Measurements from ENCODE around the gene FAM153A.
"Not testable (repeated sequence)": the region's sequence is repeated elsewhere in the genome, so short reads cannot be mapped to it uniquely, and the experiment has no call there.

FAM153A gene

DNA sequence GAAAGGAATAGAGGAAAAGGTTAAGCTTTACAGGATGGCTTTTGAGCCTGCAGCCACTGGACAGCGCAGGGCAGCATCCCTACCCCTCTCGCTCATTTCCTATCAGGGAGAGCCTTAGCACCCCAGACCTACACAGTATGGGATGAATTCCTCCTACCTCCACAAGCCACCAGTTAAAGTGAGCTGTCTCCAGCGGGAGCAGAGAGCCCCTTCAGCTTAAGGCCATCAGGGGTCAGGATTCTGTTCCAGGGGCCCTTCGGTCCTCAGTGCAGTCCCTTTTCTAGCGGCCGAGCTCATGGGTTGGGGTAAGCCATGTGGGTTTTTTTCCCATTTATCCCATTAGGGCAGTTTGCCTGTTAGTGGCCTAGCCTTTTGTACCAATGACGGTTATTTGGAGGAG lies 89.7 kb downstream of the FAM153A start:
- not testable (repeated sequence) for H3K4me1 Mint-ChIP-seq (ENCODE audit: low read depth); H3K9me3 Mint-ChIP-seq; H3K4me3 Mint-ChIP-seq; H3K27me3 Mint-ChIP-seq (ENCODE audit: low read depth); H3K36me3 Mint-ChIP-seq (ENCODE audit: low read depth); H3K27ac Mint-ChIP-seq

DNA sequence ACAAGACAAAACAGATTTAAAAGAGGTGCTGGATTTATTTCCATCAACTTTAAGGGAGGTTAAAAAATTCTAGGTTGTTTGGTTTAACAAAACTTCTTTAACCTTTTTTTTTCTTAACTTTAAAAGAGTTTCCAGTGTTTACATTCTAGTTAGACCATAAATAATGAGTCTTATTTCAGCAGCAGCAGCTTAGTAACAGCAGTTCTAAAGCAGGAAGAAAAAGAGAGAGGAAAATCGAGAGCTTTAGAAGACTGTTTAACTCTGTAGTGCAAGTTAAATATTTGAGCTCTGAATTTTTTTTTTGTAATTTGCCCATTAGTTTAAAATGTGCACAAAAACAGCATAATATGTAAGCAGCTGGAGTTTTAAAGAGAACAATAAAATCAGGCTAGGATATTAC lies 90.2 kb downstream of the FAM153A start:
- H3K27me3 Mint-ChIP-seq (ENCODE audit: low read depth); H3K4me1 Mint-ChIP-seq (ENCODE audit: low read depth); H3K36me3 Mint-ChIP-seq (ENCODE audit: low read depth); H3K9me3 Mint-ChIP-seq; H3K4me3 Mint-ChIP-seq; H3K27ac Mint-ChIP-seq: not testable (repeated sequence)

GRCh38 chr5:177689011-177689610 lies 93.6 kb downstream of the FAM153A start:
- not testable (repeated sequence) for H3K9me3 Mint-ChIP-seq; H3K27ac Mint-ChIP-seq; H3K36me3 Mint-ChIP-seq (ENCODE audit: low read depth); H3K4me1 Mint-ChIP-seq (ENCODE audit: low read depth); H3K4me3 Mint-ChIP-seq; H3K27me3 Mint-ChIP-seq (ENCODE audit: low read depth)

GRCh38 chr5:177688091-177688490 lies 94.6 kb downstream of the FAM153A start:
- H3K27ac Mint-ChIP-seq; H3K9me3 Mint-ChIP-seq; H3K4me1 Mint-ChIP-seq (ENCODE audit: low read depth); H3K36me3 Mint-ChIP-seq (ENCODE audit: low read depth); H3K4me3 Mint-ChIP-seq; H3K27me3 Mint-ChIP-seq (ENCODE audit: low read depth): not testable (repeated sequence)

DNA sequence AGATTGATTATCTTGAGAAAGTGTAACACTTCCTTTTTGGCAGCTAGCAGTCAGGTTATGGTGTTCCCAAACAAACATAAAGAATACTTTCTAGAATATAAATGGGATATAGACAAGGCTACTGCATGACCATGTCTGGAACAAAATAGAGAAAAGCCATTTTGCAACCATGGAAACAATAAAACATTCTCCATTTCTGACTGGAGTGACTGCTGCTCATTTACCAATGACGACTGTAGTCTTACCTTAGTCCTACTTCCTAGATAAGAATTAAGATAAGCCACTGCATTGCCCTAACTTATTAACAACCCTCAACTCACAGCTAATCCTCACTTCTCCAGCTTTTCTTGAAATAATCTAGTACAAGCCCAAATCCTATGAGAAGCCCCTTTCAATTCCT lies 100.8 kb downstream of the FAM153A start:
- not testable (repeated sequence) for H3K36me3 Mint-ChIP-seq (ENCODE audit: low read depth)

More for the DNA sequence above, 100.8 kb downstream of the FAM153A start:
- H3K4me1 Mint-ChIP-seq (ENCODE audit: low read depth); H3K27ac Mint-ChIP-seq; H3K27me3 Mint-ChIP-seq (ENCODE audit: low read depth); H3K4me3 Mint-ChIP-seq; H3K9me3 Mint-ChIP-seq: not testable (repeated sequence)

Data from T-helper 1 cell treated with Interleukin-12 subunit alpha and Interleukin-12 subunit beta and Interleukin-4 antibody, amounts not matched to agents 30 μg/mL and 1 μg/mL, for 36 hours (primary cell).